Spleen (tissue), 11 donors: Measurements from ENCODE around the gene CISTR. TPM values are rescaled to one million over a fixed set of nuclear protein-coding genes. Genes with fewer than 3 reads are reported as not detected.

Experiments
- DNase-seq: peaks from one replicate; pipeline ENCODE4 v3.0.0-alpha.2; 2020
- H3K27ac ChIP-seq, 8 donors: fragments of 200-600 bp; sonication (generic) in 7 of 8; 1 replicate in 4 of 8; 2 replicates in 4 of 8; pipeline versions ENCODE4 v1.5.0 to v1.8.0; 2016 to 2021; ENCODE audit warnings: inconsistent platforms in 4 of 8, mild to moderate bottlenecking in 4 of 8, moderate library complexity in 1 of 8
- H3K27me3 ChIP-seq, 7 donors: fragments of 200-600 bp; sonication (generic) in 6 of 7; replicated peaks in 1 of 7; 1 replicate in 4 of 7; 2 replicates in 3 of 7; pipeline versions ENCODE4 v1.5.0 to v1.8.0; 2016 to 2021; ENCODE audit warnings: inconsistent platforms in 3 of 7, mild to moderate bottlenecking in 1 of 7
- H3K36me3 ChIP-seq, 6 donors: fragments of 200-600 bp; sonication (generic) in 5 of 6; 1 replicate in 4 of 6; 2 replicates in 2 of 6; pipeline versions ENCODE4 v1.5.0 to v1.8.0; 2016 to 2021; ENCODE audit warnings: inconsistent platforms in 2 of 6
- H3K4me1 ChIP-seq, 6 donors: fragments of 200-600 bp; sonication (generic) in 5 of 6; 1 replicate in 3 of 6; 2 replicates in 3 of 6; pipeline versions ENCODE4 v1.5.0 to v1.8.0; 2016 to 2021; ENCODE audit warnings: inconsistent platforms in 3 of 6
- H3K4me3 ChIP-seq, 8 donors: fragments of 200-600 bp; sonication (generic) in 7 of 8; 1 replicate in 4 of 8; 2 replicates in 4 of 8; pipeline versions ENCODE4 v1.5.0 to v1.8.0; 2016 to 2021; ENCODE audit warnings: inconsistent platforms in 4 of 8, mild to moderate bottlenecking in 4 of 8, moderate library complexity in 2 of 8
- H3K9me3 ChIP-seq, 8 donors: fragments of 200-600 bp; sonication (generic) in 7 of 8; 1 replicate in 4 of 8; 2 replicates in 4 of 8; pipeline versions ENCODE4 v1.5.0 to v1.8.0; 2016 to 2021; ENCODE audit warnings: inconsistent platforms in 4 of 8
- CTCF ChIP-seq, 11 experiments: fragments of 200-600 bp in 7 of 11; fragments of 450-650 bp in 4 of 11; sonication (generic) in 4 of 11; IDR thresholded peaks in 8 of 11; conservative IDR thresholded peaks in 3 of 11; 1 replicate in 7 of 11; 2 replicates in 4 of 11; pipeline versions ENCODE4 v1.4.0 to v1.8.0; 2016 to 2021; ENCODE audit warnings: antibody characterized with exemption in 11 of 11, inconsistent platforms in 4 of 11, mild to moderate bottlenecking in 1 of 11
- POLR2A ChIP-seq, 3 donors: fragments of 450-650 bp; IDR thresholded peaks; one replicate each; pipeline ENCODE4 v1.5.1; 2017; ENCODE audit warnings: antibody characterized with exemption in 3 of 3, mild to moderate bottlenecking in 1 of 3
- POLR2AphosphoS5 ChIP-seq, 3 donors: sonication (generic); formaldehyde crosslinking; IDR thresholded peaks; one replicate each; pipeline ENCODE4 v1.5.1; 2017; ENCODE audit warnings: antibody characterized with exemption in 3 of 3
- WGBS, 5 donors: extraction: QIAGEN DNeasy Blood & Tissue Kit in 3 of 5; methylation state at CpG; one replicate each; pipeline versions ENCODE4 v1.1.5 to v1.1.7; 2013 to 2018; 5-methylcytosine and 5-hydroxymethylcytosine counted together
- intact Hi-C: fragments of 100-400 bp; cut with DNase I; formaldehyde crosslinking; loops from one replicate; pipeline ENCODE4 v1.15.0; 2023; ENCODE audit warnings: low total_unique reads
- polyA plus RNA-seq, 3 donors: library from polyadenylated mRNA; stranded (reverse); fragments of 200-250 nt; gene quantifications; one replicate each; pipeline ENCODE4 v1.2.1, GENCODE V29; 2013
- total RNA-seq, 7 donors: library from RNA; depleted of rRNA in 3 of 7; stranded (reverse); fragments of >200 nt in 3 of 7; fragmentation: NEBNext Ultra II Directional in 4 of 7; extraction: Animal tissue kit (Norgen Biotek cat#: 25700) in 4 of 7; gene quantifications; one replicate each; pipeline versions ENCODE4 v1.1.0 to v1.2.1, GENCODE V29; 2016 to 2021
- donor health status: healthy with polysubstance abuse.
- donor health status: DM: no; HTN: no; CAD: no; lungs with moderate emphysema.
- donor health status: DM: no; HTN: no; CAD: no.
- donor health status: Bipolar disorder and iron deficiency.
- donor health status: healthy.
- donor health status: DM: no; HTN: no; CAD: no.
- donor health status: DM: yes; HTN: yes; CAD: no.

Gene CISTR
- total and polyA plus RNA-seq, 10 donors: 0.20 TPM; not detected in 9

DNA sequence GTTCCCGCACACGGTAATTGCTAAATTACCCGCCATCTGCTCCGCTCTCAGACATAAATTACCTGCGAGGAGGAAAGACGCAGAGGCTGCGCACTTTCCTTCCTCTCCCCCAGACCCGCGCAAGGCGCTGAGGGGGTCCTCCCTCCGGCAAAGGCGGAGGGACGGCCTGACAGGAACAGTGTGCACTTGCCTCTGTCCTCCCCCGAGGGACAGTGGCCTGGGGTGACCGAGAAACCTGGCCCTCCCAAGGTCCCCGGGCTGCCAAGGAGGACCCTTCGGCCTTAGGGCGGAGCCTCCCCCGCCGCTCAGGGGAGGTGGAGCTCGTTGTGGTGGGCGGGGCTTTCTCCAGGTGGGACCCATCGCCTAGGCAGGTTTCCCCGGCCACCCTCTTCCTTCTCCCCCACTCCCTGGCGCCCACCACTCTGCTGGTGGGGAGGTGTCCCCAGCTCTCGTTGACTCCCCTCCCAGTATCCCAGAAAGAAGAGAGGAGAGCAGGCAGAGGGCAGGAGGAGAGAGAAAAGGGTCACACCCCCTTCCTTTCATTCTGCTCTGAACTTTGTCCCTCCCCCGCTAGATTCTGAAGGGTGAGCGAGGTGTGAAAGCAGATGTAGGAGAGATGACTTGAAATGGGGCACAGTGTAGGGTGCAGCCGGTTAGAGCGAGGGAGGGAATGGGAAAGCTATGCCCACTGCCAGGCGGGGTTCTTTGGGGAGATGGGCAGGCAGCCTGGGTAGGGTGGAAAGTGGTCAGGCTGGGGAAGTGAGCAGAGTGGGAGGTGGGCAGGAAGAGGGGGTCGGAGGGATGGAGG lies 13.2 kb downstream of the CISTR start:
- Histone ChIP-seq H3K27ac (no peak overlapping the region), H3K27me3 (peaks cover 5 to 93% (median 42%) of the 10 kb centered on the region in 7 donors), H3K36me3 (no peaks in the 10 kb centered on the region), H3K4me3 (peak overlapping the region in 7 of 8 donors; percentile 5 to 59 (median 21)), H3K9me3 (no peaks in the 10 kb centered on the region), H3K4me1 (peaks cover 11 to 34% (median 26%) of the 10 kb centered on the region in 6 donors)
- DNase-seq: peak; percentile 80
- intact Hi-C loops: no loop called here
- no peak for TF ChIP-seq CTCF (IDR thresholded peaks at IDR 0.05 in 8 of 11, conservative IDR thresholded peaks at IDR 0.05 in 3 of 11)
- TF ChIP-seq POLR2A (IDR thresholded peaks at IDR 0.05): no peak
- no peak for TF ChIP-seq POLR2AphosphoS5 (IDR thresholded peaks at IDR 0.05)
- WGBS, 5 donors: 5 to 7% (median 6%) methylated on average over 24 to 32 of the region's 32 CpGs

DNA sequence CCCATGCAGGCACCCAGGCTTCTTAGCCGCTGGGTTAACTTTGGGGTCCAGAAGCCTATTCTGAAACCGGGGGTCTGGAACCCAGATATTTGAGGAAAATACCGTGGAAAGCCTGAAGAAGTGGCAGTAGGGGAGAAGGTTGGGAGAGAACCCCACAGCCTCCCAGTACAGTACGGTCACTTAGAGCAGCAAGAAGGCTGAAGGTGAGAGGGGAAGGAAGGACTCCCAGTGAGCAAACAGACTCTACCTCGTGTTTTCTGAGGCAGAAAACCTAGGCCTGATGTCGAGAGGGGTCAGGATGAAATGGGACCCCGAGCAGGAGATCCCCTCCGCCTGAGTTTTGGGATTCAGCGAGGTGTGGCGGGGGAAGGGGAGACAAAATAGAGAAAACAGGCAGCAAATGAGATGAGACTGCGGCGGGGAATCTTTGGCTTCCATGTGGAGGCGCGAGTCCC lies 13.8 kb downstream of the CISTR start:
- H3K9me3 ChIP-seq: no peaks in the 10 kb centered on the region
- no peak for DNase-seq
- peak overlapping the region in 4 of 8 donors; percentile 6 to 59 (median 22) for H3K4me3 ChIP-seq
- H3K27ac ChIP-seq: no peak overlapping the region
- H3K4me1 ChIP-seq: peaks cover 11 to 28% (median 21%) of the 10 kb centered on the region in 6 donors
- no peak for TF ChIP-seq POLR2AphosphoS5 (IDR thresholded peaks at IDR 0.05)
- TF ChIP-seq POLR2A (IDR thresholded peaks at IDR 0.05): no peak
- TF ChIP-seq CTCF (IDR thresholded peaks at IDR 0.05 in 8 of 11, conservative IDR thresholded peaks at IDR 0.05 in 3 of 11): no peak
- H3K27me3 ChIP-seq: peaks cover 5 to 87% (median 42%) of the 10 kb centered on the region in 7 donors
- no peaks in the 10 kb centered on the region for H3K36me3 ChIP-seq
- 35 to 38% (median 37%) methylated on average over 14 of the region's 14 CpGs for WGBS, 5 donors
- intact Hi-C loops: no loop called here

DNA sequence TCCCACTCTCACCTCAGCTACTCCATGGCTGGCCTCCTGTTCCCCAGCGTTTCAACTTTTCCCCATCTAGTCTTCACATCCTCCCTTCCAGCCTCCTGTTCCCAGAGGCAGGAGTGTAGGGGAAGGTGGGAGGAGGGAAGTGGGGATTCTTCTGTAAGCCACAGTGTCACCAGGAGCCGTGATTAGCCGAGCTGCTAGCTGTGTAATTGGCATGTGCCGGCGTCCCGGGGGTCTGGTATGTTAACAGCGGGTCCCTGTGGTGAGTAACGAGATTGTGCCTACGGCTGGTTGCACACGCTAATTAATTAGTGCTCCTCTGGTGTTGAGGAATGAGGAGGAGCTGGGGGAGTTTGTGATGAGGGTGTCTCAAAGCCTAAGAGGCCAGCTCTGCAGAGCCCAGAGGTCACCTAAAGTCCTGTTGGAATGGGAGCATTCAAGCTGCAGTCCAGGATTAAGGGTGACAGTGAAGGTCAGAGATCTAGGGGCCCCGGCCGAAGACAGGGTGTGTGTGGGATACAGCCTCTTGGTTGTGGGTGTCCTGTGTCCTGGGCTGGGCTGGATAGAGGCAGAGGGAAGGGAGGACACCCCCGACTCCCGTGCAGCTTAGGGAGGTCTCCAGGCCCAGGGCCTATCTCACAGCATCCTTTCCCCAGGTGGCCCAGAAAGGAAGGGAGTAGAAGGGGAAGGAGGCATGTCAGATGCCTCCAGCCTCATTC lies 14.5 kb downstream of the CISTR start:
- Histone ChIP-seq H3K4me1 (peaks cover 11 to 27% (median 21%) of the 10 kb centered on the region in 6 donors), H3K9me3 (no peaks in the 10 kb centered on the region), H3K27me3 (peaks cover 5 to 80% (median 42%) of the 10 kb centered on the region in 7 donors), H3K4me3 (no peak overlapping the region), H3K27ac (no peak overlapping the region), H3K36me3 (no peaks in the 10 kb centered on the region)
- intact Hi-C loops: no loop called here
- WGBS, 5 donors: 74 to 80% (median 75%) methylated on average over 14 of the region's 14 CpGs
- DNase-seq: no peak
- TF ChIP-seq CTCF (IDR thresholded peaks at IDR 0.05 in 8 of 11, conservative IDR thresholded peaks at IDR 0.05 in 3 of 11) (no peak), POLR2AphosphoS5 (IDR thresholded peaks at IDR 0.05) (no peak), POLR2A (IDR thresholded peaks at IDR 0.05) (no peak)

- peaks cover 11 to 27% (median 21%) of the 10 kb centered on the region in 6 donors for H3K4me1 ChIP-seq
- H3K27ac ChIP-seq: no peak overlapping the region
- no peak overlapping the region for H3K4me3 ChIP-seq
- intact Hi-C loops: no loop called here
- WGBS, 5 donors: 68 to 86% (median 78%) methylated on average over 6 of the region's 6 CpGs
- H3K27me3 ChIP-seq: peaks cover 5 to 73% (median 42%) of the 10 kb centered on the region in 7 donors
- H3K36me3 ChIP-seq: no peaks in the 10 kb centered on the region
- no peak for DNase-seq
- no peaks in the 10 kb centered on the region for H3K9me3 ChIP-seq
- TF ChIP-seq POLR2A (IDR thresholded peaks at IDR 0.05): no peak
- TF ChIP-seq CTCF (IDR thresholded peaks at IDR 0.05 in 8 of 11, conservative IDR thresholded peaks at IDR 0.05 in 3 of 11): no peak
- TF ChIP-seq POLR2AphosphoS5 (IDR thresholded peaks at IDR 0.05): no peak
Measured at GRCh38 chr12:53736592-53736991, 15.2 kb downstream of the CISTR start.
